Testis (tissue), 2 donors: Measurements from ENCODE around the gene COPG1.

Experiments used
- CTCF ChIP-seq, 3 experiments: fragments of 450-650 bp in 2 of 3; fragments of 200-600 bp in 1 of 3; sonication (generic) in 1 of 3; IDR thresholded peaks; one replicate each; pipeline ENCODE4 v1.5.1; 2016 to 2019; ENCODE audit warnings: antibody characterized with exemption in 3 of 3, mild to moderate bottlenecking in 2 of 3, moderate library complexity in 1 of 3
- POLR2A ChIP-seq: fragments of 450-650 bp; IDR thresholded peaks from one replicate; pipeline ENCODE4 v1.6.1; 2017; ENCODE audit warnings: antibody characterized with exemption, mild to moderate bottlenecking, moderate library complexity

- no peak for TF ChIP-seq CTCF (IDR thresholded peaks at IDR 0.05)
- no peak for TF ChIP-seq POLR2A
Measured at GRCh38 chr3:129213238-129213637, 36.2 kb upstream of the COPG1 start.
